Stimulated activated CD8-positive, alpha-beta memory T cell treated with anti-CD3 and anti-CD28 coated beads, Interleukin-12 subunit alpha, Interleukin-12 subunit beta, amount 100 ng/mL, for 24 hours (primary cell): ENCODE results near the gene RTKN.
"Not testable (repeated sequence)": the region's sequence is repeated elsewhere in the genome, so short reads cannot be mapped to it uniquely, and the experiment has no call there.

Experiments used
- DNase-seq: peaks from one replicate; pipeline ENCODE4 v3.0.0-alpha.2; 2020; ENCODE audit errors: extremely low read depth

Gene RTKN, protein sequence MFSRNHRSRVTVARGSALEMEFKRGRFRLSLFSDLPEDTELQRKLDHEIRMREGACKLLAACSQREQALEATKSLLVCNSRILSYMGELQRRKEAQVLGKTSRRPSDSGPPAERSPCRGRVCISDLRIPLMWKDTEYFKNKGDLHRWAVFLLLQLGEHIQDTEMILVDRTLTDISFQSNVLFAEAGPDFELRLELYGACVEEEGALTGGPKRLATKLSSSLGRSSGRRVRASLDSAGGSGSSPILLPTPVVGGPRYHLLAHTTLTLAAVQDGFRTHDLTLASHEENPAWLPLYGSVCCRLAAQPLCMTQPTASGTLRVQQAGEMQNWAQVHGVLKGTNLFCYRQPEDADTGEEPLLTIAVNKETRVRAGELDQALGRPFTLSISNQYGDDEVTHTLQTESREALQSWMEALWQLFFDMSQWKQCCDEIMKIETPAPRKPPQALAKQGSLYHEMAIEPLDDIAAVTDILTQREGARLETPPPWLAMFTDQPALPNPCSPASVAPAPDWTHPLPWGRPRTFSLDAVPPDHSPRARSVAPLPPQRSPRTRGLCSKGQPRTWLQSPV

DNA sequence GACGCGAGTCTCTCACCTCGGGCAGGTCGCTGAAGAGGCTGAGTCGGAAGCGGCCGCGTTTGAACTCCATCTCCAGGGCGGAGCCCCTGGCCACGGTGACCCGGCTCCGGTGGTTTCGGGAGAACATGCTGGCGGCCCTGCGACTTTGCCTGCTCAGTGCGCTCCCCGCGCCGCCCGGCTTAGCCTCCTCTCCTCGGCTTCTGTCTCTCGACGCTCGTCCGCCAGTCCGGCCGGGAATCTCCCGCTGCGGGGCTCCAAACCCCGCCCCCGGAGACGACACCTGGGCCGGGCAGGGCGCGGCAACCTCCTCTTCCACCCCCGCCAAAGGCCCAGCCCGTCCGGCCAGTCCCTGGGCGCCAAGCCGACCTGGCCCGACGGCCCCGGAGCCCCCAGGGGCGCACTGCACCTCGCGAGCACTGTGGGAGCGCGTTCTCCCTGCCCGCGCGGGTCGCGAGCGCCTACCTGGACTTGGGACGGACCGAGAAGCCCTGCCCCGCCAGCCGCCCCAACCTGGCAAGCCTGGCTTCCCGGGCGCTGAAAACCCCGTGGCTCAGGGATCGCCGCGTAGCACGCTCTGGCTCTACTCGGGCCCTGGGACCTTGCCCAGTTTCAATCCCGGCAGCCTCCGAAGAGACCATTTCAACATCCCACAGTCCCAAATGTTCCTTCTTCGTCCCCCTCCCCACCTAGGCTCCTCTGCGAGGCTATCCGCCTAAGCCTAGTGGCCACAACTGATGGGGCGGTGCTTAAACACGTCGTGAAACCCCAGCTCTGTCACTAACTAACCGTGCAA is at the start of gene RTKN:
Gene RTKN, minus strand, starts transcription at position 248 of the 793 bp plus-strand sequence. Its CDS starts 121 bp downstream, at position 127.
- DNase-seq = no peak

DNA sequence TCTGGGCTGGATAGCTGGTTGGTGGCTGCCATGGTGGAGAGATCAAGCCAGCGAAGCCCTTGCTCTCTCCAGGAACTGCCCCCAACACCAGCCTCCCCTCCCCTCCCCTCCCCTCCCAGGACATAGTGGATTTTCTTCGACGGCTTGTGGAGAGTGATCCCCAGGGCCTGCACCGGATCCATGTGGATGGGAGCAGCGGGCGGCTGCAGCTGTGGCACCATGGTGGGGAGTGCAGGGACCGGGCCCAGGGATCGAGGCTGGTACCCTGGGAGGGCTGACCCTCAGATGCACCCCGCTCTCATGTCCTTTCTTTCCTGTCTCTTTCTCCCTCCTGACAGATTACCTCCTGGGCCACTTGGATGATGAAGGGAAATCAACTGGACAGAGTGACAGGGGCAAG is 48.2 kb upstream of the RTKN start:
- DNase-seq = no peak

DNA sequence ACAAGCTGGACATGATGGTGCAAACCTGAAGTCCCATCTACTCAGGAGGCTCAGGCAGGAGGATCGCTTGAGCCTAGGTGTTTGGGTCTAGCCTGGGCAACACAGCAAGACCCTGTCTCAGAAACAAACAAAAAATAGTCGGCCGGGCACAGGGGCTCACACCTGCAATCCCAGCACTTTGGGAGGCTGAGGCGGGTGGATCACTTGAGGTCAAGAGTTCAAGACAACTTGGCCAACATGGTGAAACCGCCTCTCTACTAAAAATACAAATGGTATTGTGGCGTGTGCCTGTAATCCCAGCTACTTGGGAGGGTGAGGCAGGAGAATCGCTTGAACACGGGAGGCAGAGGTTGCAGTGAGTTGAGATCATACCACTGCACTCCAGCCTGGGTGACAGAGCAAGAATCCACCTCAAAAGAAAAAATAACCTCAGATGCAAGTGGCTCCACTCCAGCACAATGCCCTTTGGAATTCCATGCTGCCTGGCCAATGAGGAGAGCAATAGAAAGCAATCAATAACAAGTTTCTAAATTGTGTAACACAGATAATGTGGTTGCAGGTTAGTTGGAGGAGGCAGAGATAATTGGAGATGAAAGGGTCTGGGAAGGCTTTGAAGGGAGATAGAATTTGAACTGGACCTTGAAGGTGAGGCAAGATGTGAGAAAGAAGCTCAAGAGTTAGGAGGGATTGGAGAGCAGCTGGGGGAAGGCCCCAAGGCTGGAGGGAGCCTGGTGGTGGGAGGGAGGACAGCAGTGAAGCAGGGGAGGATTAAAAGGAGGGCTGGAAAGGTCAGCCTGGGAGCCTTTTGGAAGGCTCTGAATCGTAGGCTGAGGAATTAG is 47.1 kb upstream of the RTKN start:
- no peak for DNase-seq

DNA sequence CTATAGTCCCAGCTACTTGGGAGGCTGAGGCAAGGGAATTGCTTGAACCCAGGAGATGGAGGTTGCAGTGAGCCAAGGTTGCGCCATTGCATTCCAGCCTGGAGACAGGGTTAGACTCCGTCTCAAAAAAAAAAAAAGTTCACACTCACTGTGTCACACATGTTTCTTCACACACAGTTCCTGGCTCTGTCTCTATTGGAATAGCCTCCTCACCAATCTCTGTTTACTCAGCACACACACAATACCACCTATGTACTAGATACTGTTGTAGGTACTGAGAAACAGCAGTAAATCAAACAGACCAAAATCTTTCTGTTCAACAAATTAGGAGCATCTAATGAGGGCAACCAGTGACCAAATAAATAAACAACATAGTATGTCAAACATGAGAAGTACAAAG is 44.4 kb upstream of the RTKN start:
- DNase-seq = no peak

DNA sequence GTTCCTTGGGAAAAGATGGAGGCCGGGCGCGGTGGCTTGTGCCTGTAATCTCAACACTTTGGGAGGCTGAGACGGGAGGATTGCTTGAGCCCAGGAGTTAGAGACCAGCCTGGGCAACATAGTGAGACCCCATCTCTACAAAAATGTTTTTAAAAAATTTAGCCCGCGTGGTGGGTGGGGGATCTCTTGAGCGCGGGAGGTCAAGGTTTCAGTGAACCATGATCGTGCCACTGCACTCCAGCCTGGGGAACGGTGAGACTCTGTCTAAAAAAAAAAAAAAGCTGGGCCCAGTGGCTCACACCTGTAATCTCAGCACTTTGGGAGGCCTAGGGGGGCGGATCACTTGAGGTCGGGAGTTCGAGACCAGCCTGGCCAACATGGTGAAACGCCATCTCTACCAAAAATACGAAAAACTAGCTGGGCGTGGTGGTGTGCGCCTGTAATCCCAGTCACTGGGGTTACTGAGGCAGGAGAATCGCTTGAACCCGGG is 42.0 kb upstream of the RTKN start:
- DNase-seq = not testable (repeated sequence)

DNA sequence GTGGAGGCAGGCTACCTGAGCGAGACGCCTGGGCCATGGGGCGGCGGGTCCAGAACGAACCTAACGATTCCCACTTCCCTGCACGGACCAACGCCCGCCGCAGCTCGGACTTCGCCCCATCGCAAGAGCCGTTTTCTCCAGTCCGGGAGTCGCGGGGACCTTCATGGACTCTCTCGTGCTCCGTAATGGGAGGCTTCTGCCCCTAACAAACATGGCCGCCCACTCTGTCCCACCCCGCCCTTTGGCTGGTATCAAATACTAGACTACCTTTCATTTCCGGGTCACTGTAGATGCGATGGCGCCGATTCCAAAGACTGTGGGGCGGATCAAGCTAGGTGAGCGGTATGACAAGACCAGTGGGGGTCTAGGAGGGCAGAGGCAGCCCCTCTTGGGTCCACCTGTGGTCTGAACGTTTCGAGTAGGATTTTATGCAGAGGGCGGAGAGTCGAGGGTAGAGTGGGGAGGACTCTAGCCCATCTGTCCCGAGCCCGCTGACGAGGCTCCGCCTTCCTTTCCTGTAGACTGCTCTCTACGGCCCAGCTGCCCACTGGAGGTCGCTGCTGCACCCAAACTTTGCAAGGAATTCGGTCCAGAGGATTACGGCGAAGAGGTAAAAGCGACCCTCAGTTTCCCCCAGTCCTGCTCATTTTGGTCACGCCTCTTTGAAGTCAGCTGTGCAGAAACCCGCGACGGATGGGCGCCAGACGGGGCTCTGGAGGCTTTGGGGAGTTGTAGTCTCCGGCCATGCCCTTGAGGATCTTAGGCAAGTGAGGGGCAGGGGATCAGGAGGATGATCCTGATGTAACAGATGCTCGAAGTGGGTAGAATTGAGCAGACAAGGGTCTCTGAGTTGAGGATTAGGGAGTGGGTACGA is 41.3 kb upstream of the RTKN start, which contains the start of the genes CCDC142 and TTC31:
Gene CCDC142, minus strand, starts transcription at position 198 of the 874 bp plus-strand sequence. Its CDS starts 161 bp downstream, at position 37.
Gene TTC31, plus strand, starts transcription at position 281 of the 874 bp plus-strand sequence. Its CDS starts 15 bp downstream, at position 296.
- peak; percentile 78 for DNase-seq

DNA sequence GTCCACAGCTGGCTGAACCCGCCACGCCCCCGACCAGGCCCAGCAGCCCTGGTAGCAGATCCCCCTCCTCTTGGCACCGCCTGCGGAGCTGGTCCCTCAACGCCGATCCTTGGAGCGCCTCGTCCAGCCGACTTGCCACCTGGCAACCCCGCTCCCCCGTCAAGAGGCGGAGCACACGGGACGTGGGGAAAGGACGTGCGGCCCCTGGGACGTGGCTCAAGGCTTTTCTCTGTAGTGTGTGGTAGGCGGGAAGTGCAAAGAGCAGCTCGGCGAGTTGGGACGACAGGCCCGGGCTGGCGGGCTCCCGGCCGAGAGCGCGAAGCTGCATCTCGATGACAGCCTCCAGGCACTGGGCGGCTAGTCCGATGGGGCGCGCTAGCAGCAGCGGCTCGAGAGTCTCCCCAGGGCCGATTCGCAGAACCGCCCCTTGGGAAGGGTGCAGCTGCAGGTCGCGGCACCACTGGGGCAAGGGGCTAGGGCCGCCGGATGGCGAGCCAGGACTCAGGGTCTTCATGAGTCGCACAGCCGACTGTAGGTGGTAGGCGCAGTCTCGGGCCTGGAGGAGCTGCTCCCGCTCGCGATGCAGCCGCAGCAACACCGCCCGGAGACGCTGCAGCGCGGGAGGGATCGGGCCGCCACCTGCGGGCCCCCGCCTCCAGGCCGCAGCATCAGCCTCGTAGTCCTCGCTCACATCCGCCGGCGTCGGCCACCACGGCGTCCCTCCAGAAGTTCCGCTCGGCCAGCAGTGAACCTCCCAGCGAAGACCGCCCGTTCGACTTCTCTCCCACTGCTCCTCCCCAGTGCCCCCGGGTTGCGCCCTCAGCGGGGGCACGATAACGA is 40.4 kb upstream of the RTKN start:
- DNase-seq = no peak

DNA sequence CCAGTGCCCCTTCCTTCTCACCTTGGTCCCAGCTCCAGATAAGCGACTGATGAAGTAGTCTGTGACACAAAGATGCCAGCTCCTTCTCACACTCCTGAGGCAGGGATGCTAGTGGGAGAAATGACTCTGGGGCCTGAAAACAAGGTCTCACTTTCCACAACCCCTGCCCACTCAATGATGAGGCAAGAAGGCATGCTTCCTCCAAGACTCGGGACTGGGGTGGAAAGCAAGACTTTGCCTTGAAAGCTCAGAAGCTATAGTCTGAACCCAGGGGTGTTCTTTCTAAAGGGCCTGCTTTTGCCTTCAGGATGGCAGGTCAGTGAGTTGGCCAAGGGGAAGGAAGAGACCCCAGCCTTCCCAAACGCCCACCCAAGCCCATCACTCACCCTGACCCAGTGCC is 39.7 kb upstream of the RTKN start:
- DNase-seq = no peak

DNA sequence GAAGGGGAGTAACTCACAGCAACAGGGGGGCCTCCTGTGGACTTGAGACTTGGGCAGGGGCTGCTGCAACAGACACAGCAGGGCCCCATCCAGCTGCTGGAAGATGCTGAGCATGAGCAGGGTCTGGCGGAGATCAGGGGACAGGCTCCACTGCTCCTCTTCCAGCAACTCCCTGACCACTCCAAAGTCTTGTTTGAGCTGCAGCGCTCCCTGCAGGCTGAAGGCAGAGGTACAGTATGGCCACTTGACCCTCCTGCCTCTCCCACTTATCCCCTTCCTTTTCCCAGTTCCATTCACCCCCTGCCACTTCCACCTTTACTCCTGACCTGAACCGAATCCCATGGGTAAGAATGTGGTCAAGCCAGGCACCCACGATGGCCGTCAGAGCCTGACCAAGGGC is 33.2 kb upstream of the RTKN start:
- DNase-seq = no peak

DNA sequence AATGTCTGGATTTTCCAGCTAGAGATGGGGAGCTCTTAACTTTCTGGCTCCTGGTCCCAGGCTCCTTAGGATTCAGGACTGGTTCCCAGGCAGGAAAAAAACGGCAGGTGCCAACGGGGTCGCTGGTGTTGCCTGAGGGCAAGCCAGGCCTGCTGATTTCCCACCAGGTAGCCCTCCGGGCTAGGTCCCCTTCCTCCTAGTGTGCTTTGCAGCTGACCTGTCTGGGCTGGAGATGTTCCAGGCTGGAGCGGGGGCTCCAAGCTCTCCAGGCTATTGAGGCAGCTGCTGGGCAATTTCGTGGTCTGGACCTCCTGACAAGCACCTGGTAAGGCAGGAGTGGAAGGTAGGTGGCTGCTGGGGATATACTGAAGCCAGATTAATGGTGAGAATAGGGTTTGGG is 32.7 kb upstream of the RTKN start:
- no peak for DNase-seq

DNA sequence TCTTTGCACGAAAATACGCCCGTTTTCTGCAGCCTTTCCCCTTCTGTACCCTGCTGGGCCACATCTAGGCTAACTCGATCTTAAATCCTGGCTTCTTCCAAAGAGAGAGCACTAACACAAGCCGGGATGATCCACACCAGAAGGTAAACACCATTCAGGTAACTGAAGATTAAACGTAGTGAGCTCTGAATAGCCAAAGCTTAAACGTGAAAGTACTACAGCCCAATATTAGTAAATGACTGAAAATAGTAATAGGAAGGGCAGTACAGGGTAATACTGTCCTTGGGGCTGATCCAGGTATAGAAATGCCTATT is 31.2 kb upstream of the RTKN start:
- DNase-seq = no peak

DNA sequence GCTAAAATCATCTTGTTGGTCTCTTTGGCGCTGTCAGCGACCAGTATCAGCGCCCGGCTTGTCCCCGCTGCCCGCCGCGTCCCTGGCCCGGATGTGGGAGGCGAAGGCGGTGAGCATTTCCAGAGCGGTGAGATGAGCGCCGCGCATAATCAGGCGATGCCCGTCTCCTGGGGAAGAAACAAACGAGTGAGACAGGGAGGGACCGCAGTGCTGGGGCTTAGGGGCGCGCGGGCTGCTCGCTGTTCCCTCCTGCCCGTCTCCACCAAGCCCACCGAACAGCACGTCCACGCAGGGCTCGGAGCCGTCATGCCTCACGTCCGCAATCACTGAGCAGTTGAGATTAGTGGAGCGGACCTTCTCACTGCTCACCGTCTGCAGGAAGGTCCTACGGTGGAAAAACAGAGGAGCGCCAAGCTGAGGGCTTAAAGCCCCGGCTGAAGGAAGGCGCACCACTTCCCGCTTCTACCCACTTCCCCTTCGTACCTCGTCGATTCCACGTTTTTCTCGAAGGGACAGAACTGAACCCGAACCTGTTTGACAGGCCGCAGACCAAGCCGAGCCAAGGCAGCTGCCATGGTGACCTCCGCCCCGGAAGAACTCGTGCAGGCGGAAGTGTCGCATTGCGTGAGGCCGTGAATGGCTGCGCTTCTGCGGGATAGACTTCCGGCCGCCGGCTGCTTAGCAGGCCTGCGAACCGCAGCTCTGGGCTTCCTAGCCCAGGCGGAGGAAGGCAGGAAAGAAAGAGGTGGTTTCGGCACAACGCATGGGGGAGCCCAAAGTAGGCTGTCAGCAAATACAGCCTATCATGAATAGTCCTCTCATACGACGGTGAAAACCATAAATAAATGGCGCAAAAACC is 30.6 kb upstream of the RTKN start, which contains the start of gene MRPL53:
Gene MRPL53, minus strand, starts transcription at position 595 of the 859 bp plus-strand sequence. Its CDS starts 20 bp downstream, at position 575.
- DNase-seq = peak; percentile 87

DNA sequence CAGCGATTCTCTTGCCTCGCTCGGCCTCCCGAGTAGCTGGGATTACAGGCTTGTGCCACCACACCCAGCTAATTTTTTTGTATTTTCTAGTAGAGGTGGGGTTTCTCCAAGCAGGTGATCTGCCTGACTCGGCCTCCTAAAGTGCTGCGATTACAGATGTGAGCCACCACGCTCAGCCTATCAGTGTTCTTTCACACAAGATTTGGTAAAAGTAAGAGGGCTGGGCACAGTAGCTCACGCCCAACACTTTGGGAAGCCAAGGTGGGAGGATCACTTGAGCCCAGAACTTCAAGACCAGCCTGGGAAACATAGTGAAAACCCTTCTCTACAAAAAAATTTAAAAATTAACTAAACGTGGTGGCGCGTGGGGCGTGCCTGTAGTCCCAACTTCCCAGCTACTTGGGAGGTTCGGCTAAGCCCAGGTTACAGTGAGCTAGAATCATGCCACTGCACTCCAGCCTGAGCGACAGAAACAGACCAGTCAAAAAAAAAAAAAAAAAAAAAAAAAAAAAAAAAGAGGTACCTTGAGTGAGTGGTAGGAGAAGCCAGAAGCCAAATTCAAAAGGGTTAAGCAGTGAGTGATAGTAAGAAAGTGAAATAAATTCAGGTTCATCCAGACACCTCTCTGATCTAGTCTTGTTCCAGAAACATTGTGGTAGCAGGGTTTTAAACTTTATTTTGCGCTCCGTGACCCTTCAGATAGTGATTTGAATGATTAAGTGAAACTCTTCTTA is 29.8 kb upstream of the RTKN start:
- DNase-seq = no peak

DNA sequence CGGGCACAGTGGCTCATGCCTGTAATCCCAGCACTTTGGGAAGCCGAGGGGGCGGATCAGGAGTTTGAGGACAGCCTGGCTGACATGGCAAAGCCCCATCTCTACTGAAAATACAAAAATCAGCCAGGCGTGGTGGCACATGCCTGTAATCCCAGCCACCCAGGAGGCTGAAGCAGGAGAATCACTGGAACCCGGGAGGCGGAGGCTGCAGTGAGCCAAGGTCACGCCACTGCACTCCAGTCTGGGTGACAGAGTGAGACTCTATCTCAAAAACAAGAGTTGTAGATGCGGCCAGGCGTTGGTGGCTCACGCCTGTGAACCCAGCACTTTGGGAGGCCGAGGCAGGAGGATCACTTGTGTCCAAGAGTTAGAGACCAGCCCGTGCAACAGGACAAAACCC is 29.0 kb upstream of the RTKN start:
- DNase-seq = not testable (repeated sequence)

DNA sequence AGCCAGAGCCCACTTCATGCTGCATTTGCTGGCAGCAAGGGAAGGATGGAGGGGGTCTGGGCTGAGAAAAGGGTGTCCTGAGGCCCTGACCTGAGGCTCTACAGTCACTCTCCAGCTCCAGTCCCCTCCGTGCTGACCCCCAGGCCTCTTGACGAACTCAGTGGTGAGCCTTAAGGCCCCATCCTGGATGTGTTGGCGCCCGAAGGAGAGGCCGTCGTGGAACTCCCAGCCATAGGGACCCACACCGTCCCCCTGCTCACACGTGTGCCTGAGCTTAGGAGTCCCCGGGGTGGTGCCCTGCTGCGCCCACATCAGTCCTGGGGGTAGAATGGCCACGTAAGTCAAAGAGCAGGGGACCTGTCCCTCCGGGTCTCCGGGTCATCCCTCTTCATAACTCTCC is 22.7 kb upstream of the RTKN start:
- no peak for DNase-seq

DNA sequence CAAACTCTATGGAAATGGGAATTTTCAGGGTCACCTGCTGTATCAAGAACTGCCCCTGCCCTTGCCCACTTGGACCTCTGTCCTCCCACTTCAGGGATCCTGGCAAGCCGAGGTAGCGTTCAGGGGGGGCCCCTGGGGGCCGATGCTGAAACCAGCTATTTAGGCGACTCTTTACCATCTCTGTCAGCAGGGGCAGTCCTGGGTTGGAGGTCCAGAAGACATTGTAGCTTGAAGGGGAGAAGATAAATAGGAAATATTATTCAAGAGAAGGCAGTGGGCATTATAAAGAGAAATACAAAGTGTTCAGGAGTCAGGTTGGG is 21.0 kb upstream of the RTKN start:
- no peak for DNase-seq

DNA sequence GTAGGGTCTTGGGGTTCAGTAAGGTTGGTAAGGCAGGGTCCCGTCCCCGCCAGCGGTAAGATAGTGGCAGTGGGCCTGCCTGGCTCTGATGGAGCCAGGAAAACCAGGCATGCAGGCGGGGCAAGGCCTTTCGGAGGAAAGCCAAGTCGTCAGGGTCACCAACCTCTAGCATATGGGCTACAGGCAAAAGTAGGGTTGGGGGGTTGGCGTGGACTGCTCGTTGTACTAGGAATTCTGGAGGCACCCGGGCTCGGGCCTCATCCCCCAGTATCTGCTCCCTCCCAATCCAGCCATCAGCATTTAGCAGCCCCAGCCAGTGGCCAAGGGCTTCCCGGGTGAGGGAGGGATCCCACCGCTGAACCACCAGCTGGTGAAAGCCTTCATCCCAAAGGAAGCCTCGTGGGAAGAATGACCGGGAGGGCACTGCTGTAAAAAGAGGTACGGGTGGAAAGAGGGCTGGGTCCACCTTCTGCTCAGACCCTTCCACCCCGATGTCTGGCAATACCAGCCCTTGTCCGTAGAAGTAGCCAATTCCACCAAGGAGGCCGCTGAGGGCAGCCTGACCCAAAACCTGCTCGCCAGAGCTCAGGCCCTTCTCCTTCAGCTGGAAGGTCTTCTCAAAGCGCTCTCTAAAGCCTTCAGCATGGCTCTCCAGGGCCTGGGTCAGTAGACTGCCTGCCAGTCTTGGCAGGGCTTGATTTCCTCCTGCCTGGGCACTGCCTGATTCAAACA is 20.5 kb upstream of the RTKN start:
- no peak for DNase-seq
